KBM-7 (cell line): ENCODE results near the gene NID1.

Experiments used
- DNase-seq: peaks from one replicate; pipeline ENCODE4 v3.0.0-alpha.2; 2015
- in situ Hi-C: fragments of 300-500 bp; cut with MboI; formaldehyde crosslinking; loops from 2 replicates; pipeline ENCODE4 v1.14.3; 2020; ENCODE audit warnings: low sequenced_read_pairs, low pct_unique_long_range_greater_than_20kb, mixed read lengths

NID1 gene

GRCh38 chr1:236070753-236071152 lies 5.9 kb upstream of the NID1 start:
- in situ Hi-C loops = no loop called here
- no peak for DNase-seq

DNA sequence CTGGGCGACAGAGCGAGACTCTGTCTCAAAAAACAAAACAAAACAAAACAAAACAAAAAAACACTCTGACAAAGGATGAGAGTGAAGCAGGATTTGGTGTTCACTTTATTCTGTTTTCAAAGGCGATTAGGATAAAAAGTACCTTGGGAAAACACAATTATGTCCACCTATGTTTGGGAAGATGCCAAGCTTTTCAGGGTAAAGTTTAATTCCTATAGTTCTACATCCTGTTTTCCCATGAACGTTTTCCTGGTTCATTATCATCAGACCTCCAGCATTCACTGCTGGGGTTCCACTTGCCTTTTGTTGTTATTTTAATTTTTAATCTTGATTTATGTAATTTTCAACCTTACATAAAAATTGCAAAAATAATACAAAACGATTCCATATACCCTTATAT lies 4.9 kb upstream of the NID1 start:
- in situ Hi-C loops = no loop called here
- DNase-seq = no peak

- no peak for DNase-seq
Measured at GRCh38 chr1:236067854-236068454, 3.1 kb upstream of the NID1 start.

DNA sequence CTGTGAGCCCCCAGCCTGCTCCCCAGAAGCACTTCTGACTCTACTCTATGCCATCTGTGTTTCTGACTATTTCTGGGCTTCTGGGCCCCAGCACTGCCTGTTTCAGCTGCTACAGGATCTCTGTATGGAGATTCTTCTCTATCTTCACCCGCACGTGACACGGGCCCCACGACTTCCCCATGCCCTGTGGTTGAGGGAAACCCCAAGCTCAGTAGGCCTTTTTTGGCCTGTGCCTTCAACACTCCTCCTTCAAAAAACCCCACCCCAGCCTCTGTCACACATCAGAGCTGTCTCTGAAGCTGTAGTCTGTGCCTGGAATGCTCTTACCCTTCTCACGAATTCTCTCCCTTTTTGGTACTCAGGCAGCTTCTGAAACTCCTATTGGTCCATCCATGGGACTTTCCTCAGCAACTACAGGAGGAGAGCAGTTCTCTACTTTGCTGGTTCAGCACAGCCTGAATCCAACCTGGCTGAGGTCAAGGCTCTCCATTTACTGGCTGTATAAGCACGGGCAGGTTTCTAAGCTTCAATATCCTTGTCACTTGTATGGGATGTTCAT lies 2.0 kb upstream of the NID1 start:
- in situ Hi-C loops = no loop called here
- DNase-seq = peak; percentile 81

More at GRCh38 chr1:236067854-236068454, 3.1 kb upstream of the NID1 start:
- in situ Hi-C loops = no loop called here

DNA sequence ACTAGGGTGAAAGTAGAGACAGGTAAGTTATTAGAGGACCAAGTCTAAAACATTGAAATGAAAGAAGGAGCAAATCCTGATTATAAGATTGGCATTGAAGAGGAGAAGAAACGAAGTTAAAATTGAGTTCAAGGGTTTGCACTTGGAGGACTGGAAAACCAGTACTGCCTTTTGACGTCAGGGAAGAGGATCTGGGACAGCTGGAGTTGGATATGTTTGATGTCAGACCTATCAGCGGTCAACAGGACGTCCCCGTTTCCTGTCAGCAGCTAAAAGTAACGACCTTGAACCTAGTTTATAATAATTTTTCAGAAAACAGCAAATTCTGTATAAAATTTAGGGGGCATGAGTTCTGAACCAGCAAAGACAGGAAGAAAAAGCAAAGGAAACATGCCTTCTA lies 1.2 kb upstream of the NID1 start:
- in situ Hi-C loops = no loop called here
- DNase-seq = no peak

- DNase-seq = no peak
- in situ Hi-C loops = no loop called here
Measured at GRCh38 chr1:236065509-236066005, 667 bp upstream of the NID1 start.

DNA sequence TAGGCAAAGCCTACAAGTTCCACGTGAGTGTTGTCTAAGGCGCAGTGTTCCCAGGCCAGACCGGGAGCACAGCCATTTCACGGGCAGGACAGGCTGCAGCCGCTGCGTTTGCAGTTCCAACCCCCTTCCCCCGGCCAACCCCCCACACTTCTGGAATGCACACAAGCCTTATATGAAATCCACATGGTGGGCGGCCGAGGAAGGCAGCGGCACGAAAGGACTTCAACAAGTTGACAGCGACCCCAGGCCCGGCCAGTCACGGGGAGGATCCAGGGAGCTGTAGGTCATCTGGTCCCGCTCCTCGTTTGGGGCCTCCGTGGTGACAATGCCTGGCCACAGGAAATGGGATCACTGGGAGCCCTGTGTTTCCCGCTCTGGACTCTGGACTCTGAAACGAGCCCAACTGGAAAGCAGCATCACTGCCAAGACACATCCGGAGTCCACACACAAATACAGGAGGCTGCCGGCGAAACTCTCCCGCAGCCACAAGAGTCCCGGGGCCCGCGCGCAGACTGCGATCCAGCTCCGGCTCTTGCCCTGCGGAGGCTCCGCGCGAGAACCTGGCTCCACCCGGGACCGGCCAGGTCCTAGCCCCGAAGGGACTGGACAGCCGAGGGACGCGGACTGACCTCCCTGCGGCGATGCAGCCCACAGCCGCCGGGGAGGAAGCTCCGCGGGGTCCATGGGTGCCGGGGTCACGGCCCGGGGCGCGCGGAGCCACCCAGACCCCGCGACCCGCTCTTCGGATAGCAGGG lies 794 bp downstream of the NID1 start:
- peak; percentile 59 for DNase-seq
- in situ Hi-C loops = no loop called here

DNA sequence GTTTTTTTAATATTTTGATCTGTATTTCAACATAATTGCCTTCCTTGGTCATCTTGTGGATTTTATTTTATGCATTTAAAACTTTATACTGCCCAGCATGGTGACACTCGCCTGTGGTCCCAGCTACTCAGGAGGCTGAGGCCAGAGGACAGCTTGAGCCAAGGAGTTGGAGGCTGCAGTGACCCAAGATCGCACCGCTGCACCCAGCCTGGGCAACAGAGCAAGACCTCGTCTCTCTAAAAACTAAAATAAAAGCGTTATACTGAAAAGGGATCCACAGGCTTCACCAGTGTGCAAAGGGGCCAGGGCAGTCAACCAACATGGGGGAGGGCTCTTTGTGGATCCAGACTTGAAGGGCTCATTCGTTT lies 1.4 kb downstream of the NID1 start:
- in situ Hi-C loops = no loop called here

GRCh38 chr1:236060286-236060685 lies 4.6 kb downstream of the NID1 start:
- in situ Hi-C loops = no loop called here
- no peak for DNase-seq

More for the DNA sequence above, 1.4 kb downstream of the NID1 start:
- no peak for DNase-seq

GRCh38 chr1:236059011-236059410 lies 5.9 kb downstream of the NID1 start:
- DNase-seq = no peak
- in situ Hi-C loops = no loop called here

DNA sequence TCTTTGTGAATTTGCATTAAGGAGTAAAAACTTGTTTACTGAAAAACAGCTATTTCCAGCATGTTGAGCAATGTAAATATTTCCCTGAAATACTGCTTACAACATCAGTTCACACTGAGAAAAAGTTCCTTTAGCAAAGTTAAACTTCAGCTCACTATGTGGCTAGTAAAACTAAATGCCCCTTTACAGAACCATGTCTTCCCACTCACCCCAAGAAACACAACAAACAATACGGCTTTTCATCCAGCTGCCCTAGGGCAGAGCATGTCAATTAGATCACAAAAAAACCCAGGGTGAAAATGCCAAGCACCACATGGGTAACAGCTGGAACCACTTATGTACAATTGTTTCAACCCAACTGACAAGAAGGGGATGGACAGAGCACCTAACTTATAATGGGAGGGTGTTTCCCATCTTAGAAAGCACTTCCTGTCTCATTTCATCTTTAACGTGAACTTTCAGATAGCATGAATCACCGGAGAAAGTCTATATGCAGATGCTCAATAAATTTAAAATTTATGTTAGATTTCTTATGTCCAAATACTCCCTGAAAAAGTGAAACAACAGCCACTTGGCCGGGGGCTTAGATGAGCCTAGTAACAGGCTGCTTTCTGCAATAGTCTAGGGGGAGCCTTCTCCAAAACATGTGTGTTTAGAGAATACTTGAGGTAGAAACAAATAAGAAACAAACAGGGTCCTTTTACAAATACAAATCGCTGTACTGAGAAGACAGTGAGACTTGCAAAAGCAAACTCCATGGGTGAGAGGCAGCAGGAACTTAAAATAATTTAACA lies 6.6 kb downstream of the NID1 start:
- in situ Hi-C loops = no loop called here
- DNase-seq = no peak

- in situ Hi-C loops = no loop called here
- no peak for DNase-seq
Measured at GRCh38 chr1:236057546-236057945, 7.3 kb downstream of the NID1 start.

DNA sequence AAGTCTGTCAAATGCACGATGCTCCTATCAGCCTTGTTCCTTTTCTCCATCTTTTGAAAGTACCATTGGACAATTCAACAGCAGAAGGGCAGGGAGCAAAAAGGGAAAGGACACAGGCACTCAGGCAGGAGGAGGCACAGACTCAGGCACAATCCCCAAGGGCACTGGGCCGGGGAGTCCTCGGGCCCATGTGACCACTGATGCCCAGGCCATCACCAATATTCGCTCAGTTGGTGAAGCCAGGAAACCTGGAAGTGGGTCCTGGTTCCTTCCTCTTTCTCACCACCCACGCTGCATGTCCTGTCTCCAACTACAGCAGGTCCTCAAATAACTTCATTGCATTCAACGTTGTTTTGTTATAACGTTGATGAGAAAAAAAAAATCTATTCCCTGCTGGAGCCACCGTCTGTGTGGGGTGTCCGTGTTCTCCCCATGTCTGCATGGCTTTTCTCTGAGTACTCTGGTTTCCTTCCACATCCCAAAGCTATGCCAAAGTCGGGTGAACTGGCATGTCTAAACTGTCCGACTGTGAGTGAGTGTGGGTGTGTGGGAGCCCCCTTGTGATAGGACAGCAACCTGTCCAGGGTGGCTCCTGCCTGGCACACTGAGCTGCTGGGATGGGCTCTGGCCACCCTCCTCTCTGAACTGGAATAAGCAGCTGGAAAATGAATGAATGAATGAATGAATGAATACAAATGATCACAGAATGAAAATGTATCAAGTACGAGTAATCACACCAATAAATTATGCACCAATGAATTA lies 12.5 kb downstream of the NID1 start:
- in situ Hi-C loops = no loop called here

GRCh38 chr1:236051242-236051791 lies 13.6 kb downstream of the NID1 start:
- in situ Hi-C loops = no loop called here
- no peak for DNase-seq

More for the DNA sequence above, 12.5 kb downstream of the NID1 start:
- peak; percentile 48 for DNase-seq

DNA sequence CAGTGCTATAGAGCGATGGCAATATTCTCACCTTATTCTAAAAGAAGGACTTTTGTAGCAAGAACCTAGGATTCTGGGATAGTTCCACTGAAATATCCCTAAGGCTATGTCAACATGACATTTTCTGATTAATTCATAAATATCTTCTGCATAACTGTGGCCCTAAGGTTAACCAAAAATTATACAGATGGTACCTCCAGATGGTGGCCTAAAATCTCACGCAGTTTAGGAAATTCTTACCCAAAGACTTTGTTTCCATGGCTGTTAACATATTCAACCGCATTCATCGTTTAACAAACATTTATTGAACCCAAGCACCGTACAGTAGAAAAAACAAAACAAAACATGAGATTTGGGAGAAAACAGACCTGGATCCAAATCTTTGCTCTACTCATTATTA lies 19.1 kb downstream of the NID1 start:
- in situ Hi-C loops = no loop called here
- no peak for DNase-seq

DNA sequence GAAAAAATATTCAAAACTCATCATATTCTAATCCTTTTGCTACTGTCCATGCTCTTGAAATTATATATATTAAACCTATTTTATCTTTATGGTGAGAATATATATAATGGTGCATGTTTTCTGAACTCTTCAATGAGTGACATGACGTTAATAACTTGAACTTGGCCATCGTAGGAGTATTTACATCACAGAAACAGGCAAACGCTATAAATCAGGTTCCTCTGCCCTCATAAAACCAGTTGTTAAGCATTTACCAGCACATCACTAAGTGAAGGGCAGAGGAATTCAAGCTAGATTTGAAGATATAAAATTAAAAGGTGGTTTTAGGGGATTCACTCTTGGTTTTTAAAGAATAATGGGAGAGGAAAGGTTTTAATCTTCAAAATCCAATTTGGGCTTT lies 20.5 kb downstream of the NID1 start:
- in situ Hi-C loops = no loop called here
- DNase-seq = no peak

DNA sequence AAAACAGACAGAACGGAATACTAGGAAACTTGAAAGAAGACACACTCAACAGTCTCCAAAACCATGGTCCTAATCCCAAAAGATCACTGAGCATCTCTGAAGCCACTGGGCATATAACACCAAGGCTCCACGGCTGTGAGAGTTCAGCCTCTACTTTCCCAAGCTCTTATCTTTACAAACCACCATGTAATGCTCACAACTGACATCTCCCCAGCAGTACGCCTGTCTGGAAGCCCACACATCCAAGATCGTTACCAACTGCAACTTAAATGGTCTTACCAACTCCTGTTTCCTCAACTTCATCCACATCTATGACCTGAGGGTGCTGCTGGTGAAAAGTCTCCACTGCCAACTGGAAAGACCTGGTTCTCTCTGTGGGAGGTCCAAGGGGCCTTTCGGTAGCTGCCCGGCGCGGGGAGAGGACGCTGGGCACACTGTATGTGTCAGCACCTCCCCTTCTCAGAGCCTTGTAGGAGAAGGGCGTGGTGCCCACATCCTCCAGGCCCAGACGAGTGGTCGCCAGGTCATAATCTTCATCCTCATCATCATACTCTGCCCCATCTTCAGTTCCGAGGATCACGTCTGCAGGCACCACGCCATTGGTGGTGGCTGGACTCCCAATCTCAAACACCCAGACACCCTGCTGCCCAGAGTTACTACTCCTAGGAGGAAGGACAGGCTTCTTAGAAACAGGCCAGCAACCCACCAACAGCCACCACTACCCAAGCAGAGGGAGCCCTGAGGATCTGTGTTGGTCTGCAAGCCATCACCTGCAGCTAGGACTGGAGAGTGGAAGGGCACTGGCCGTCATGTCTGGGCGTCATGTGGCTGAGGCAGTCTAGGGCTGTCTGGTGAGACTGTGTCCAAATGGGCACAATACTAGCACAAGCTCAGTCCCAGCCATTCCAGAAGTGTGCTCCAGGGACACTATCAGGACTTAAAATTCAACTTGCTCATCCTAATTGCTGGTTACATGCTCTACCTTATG lies 23.0 kb downstream of the NID1 start:
- DNase-seq = no peak
- in situ Hi-C loops = no loop called here
